Measurements from ENCODE around the gene DCDC2B. TPM values are rescaled to one million over a fixed set of nuclear protein-coding genes. Genes with fewer than 3 reads are reported as not detected.

Gene DCDC2B
- total and polyA plus RNA-seq, 2 of the 13 experiments (the other 11 are each of a cell fraction or from before 2014, with no cell fraction given), result not detected

DNA sequence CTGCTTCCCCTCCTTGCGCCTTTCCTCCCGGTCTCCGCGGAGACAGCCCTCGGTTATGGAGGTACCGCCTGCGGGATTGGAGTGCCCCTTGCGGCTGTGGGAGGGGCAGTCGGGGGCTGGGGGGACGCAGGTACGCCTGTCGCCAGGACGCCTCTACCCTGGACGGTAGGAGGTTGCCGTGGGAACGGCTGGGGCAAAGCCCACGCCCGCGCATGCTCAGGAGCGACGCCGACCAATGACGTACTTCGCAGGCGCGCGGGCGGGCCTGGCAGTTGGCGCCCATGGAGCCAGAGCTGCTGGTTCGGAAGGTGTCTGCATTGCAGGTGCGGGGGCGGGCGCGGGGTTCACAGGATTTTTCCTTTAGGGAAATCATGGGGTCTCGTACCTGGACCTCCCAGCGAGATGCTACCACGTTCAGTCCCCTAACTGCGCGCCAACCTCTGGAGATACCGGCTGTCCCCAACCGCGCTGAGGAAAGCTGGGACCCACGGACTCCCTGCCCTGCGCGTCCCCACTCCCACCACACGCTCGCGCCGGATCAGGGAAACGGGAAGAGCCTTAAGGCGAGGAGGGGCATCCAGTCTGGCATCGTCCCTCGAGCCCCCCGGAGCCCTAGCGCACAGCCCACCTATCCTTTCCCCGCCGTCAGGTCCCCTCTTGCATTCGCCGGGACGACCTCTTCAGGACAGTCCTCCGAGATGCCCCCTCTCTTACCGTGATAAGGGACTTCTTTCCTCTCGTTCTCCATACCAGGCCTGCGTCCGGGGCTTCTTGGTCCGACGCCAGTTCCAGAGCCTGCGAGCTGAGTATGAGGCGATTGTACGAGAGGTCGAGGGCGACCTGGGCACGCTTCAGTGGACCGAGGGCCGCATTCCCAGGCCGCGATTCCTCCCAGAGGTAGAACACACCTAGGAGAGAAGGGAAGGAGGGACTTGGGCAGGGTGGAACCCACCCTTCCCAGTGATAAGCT is 3.2 kb upstream of the DCDC2B start, which contains the start of gene IQCC (continued):
- TF ChIP-seq, protein P1, sequence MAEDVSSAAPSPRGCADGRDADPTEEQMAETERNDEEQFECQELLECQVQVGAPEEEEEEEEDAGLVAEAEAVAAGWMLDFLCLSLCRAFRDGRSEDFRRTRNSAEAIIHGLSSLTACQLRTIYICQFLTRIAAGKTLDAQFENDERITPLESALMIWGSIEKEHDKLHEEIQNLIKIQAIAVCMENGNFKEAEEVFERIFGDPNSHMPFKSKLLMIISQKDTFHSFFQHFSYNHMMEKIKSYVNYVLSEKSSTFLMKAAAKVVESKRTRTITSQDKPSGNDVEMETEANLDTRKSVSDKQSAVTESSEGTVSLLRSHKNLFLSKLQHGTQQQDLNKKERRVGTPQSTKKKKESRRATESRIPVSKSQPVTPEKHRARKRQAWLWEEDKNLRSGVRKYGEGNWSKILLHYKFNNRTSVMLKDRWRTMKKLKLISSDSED (CRISPR knock-in tag; IDR thresholded peaks at IDR 0.05), result no peak
- TF ChIP-seq ZNF329 (CRISPR knock-in tag; IDR thresholded peaks at IDR 0.05; ENCODE audit: low read depth) (no peak), TBX3 (IDR thresholded peaks at IDR 0.05; ENCODE audit: borderline replicate concordance) (no peak), NCOA1 (CRISPR knock-in tag; IDR thresholded peaks at IDR 0.05) (peak; percentile 85), FOXK1 (CRISPR knock-in tag; IDR thresholded peaks at IDR 0.05; ENCODE audit: borderline replicate concordance, low read depth) (no peak), SRSF4 (IDR thresholded peaks at IDR 0.05; ENCODE audit: low read depth, low read length, poor library complexity, severe bottlenecking) (no peak), ZKSCAN5 (CRISPR knock-in tag; IDR thresholded peaks at IDR 0.05) (no peak), PTBP1 (IDR thresholded peaks at IDR 0.05; ENCODE audit: low read depth, low read length, poor library complexity, severe bottlenecking) (no peak), ZNF777 (CRISPR knock-in tag; IDR thresholded peaks at IDR 0.05) (peak; percentile 92), ZFP1 (CRISPR knock-in tag; IDR thresholded peaks at IDR 0.05) (no peak; the same call in 1 of the 2 replicates), ZNF331 (CRISPR knock-in tag; IDR thresholded peaks at IDR 0.05) (no peak; the same call in 1 of the 2 replicates), CREM (IDR thresholded peaks at IDR 0.05) (peak; percentile 86), CREM (CRISPR knock-in tag; IDR thresholded peaks at IDR 0.05) (peak; percentile 70), ZMAT3 (CRISPR knock-in tag; conservative IDR thresholded peaks at IDR 0.05) (no peak), SMC3 (IDR thresholded peaks at IDR 0.05; ENCODE audit: low read length) (no peak), STAG1 (CRISPR knock-in tag; IDR thresholded peaks at IDR 0.05) (peak; percentile 18; the same call in 1 of the 2 replicates), EEA1 (CRISPR knock-in tag; IDR thresholded peaks at IDR 0.05; ENCODE audit: borderline replicate concordance) (peak; percentile 73; the same call in 1 of the 2 replicates), ARNT2 (CRISPR knock-in tag; IDR thresholded peaks at IDR 0.05; ENCODE audit: low read depth) (peak; percentile 62), POLR2AphosphoS2 (IDR thresholded peaks at IDR 0.05; ENCODE audit: low read depth, low read length) (no peak), ZBTB42 (CRISPR knock-in tag; IDR thresholded peaks at IDR 0.05) (no peak), CHD4 (IDR thresholded peaks at IDR 0.05; ENCODE audit: borderline replicate concordance, low read length) (no peak), ZBTB8A (CRISPR knock-in tag; IDR thresholded peaks at IDR 0.05; ENCODE audit: borderline replicate concordance, low read depth) (no peak), ZNF543 (CRISPR knock-in tag; IDR thresholded peaks at IDR 0.05) (no peak), ZFY (CRISPR knock-in tag; IDR thresholded peaks at IDR 0.05) (peak; percentile 77; the same call in 1 of the 2 replicates), ZNF850 (CRISPR knock-in tag; conservative IDR thresholded peaks at IDR 0.05) (0 out of 2 replicates have a peak, but pooled peaks have one; percentile 24)
- TF ChIP-seq, protein P2, sequence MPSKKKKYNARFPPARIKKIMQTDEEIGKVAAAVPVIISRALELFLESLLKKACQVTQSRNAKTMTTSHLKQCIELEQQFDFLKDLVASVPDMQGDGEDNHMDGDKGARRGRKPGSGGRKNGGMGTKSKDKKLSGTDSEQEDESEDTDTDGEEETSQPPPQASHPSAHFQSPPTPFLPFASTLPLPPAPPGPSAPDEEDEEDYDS (CRISPR knock-in tag; IDR thresholded peaks at IDR 0.05), result peak; percentile 53; the same call in 1 of the 2 replicates
- TF ChIP-seq, protein P3, sequence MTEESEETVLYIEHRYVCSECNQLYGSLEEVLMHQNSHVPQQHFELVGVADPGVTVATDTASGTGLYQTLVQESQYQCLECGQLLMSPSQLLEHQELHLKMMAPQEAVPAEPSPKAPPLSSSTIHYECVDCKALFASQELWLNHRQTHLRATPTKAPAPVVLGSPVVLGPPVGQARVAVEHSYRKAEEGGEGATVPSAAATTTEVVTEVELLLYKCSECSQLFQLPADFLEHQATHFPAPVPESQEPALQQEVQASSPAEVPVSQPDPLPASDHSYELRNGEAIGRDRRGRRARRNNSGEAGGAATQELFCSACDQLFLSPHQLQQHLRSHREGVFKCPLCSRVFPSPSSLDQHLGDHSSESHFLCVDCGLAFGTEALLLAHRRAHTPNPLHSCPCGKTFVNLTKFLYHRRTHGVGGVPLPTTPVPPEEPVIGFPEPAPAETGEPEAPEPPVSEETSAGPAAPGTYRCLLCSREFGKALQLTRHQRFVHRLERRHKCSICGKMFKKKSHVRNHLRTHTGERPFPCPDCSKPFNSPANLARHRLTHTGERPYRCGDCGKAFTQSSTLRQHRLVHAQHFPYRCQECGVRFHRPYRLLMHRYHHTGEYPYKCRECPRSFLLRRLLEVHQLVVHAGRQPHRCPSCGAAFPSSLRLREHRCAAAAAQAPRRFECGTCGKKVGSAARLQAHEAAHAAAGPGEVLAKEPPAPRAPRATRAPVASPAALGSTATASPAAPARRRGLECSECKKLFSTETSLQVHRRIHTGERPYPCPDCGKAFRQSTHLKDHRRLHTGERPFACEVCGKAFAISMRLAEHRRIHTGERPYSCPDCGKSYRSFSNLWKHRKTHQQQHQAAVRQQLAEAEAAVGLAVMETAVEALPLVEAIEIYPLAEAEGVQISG (CRISPR knock-in tag; IDR thresholded peaks at IDR 0.05), result 0 out of 2 replicates have a peak, but pooled peaks have one; percentile 39
